Smooth muscle cell of the pulmonary artery (primary cell): ENCODE data around the gene ALG14. TPM values are rescaled to one million over a fixed set of nuclear protein-coding genes. Genes with fewer than 3 reads are reported as not detected.

Source experiments
- total RNA-seq: library from RNA; depleted of rRNA; stranded (reverse); fragments of >200 nt; gene quantifications from 2 replicates; pipeline ENCODE4 v1.2.3, GENCODE V29; 2014

Gene ALG14
- total RNA-seq: 2.7 and 3.5 TPM in 2 replicates

GRCh38 chr1:95072532-95073419 lies at the start of gene ALG14:
Gene ALG14 (minus strand): TSS chr1:95072951. CDS start chr1:95072898, 53 bp downstream.

GRCh38 chr1:95117207-95118066 lies 44.7 kb upstream of the ALG14 start, which contains the start of gene TLCD4:
Gene TLCD4 (plus strand): TSS chr1:95117355. CDS start chr1:95143902, 26,547 bp downstream.

GRCh38 chr1:94926915-94927404 lies 145.8 kb downstream of the ALG14 start, which contains the start of gene CNN3:
Gene CNN3 (minus strand): TSS chr1:94927110. CDS start chr1:94926894, 216 bp downstream.

Other genes starting within 250 kb of the ALG14 start
- gene CNN3, start 145.8 kb downstream of the ALG14 start, total RNA-seq: 393 and 490 TPM in 2 replicates
- 0.26 and 1.2 TPM in 2 replicates for gene TLCD4, start 44.4 kb upstream of the ALG14 start, total RNA-seq
- 10.4 and 12.6 TPM in 2 replicates for gene RWDD3, start 161.3 kb upstream of the ALG14 start, total RNA-seq